Measurements from ENCODE around the gene EPG5.

DNA sequence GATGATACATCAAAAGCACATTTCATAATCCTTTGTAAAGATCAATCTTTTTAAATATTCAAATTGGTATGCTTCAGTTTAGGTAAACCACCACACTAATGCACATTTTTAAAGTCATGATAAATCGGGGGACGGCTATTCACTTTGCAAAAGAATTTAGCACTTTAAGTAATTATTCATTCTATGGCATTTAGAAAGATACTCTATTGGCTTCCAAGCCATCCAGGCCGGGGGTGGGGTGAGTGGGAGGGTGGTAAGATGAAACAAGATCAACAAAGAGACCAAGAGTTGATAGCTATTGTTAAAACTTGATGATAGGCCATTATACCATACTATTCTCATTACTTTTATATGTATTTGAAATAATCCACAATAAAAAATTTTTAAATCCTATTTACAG lies 41.0 kb downstream of the EPG5 start:
- TF ChIP-seq, protein P1, sequence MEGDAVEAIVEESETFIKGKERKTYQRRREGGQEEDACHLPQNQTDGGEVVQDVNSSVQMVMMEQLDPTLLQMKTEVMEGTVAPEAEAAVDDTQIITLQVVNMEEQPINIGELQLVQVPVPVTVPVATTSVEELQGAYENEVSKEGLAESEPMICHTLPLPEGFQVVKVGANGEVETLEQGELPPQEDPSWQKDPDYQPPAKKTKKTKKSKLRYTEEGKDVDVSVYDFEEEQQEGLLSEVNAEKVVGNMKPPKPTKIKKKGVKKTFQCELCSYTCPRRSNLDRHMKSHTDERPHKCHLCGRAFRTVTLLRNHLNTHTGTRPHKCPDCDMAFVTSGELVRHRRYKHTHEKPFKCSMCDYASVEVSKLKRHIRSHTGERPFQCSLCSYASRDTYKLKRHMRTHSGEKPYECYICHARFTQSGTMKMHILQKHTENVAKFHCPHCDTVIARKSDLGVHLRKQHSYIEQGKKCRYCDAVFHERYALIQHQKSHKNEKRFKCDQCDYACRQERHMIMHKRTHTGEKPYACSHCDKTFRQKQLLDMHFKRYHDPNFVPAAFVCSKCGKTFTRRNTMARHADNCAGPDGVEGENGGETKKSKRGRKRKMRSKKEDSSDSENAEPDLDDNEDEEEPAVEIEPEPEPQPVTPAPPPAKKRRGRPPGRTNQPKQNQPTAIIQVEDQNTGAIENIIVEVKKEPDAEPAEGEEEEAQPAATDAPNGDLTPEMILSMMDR (IDR thresholded peaks at IDR 0.05) = no peak
- no peak for TF ChIP-seq POLR2A (IDR thresholded peaks at IDR 0.05)
